IMR-90 (cell line): ENCODE results near the gene SCGB1A1.

Experiments used
- CEBPB ChIP-seq: IDR thresholded peaks from 2 replicates; pipeline ENCODE4 v1.6.1; 2012; ENCODE audit warnings: low read depth, low read length, improper control_type of control experiment
- CHD1 ChIP-seq: IDR thresholded peaks from 2 replicates; pipeline ENCODE4 v1.6.1; 2012; ENCODE audit warnings: low read depth, low read length, improper control_type of control experiment
- FOS ChIP-seq: fragments of 150-350 bp; IDR thresholded peaks from 2 replicates; pipeline ENCODE4 v1.6.1; 2016; ENCODE audit warnings: low read depth, low read length
- MAFK ChIP-seq: IDR thresholded peaks from 2 replicates; pipeline ENCODE4 v1.6.1; 2012; ENCODE audit warnings: low read depth, low read length, improper control_type of control experiment
- MXI1 ChIP-seq: IDR thresholded peaks from 2 replicates; pipeline ENCODE4 v1.6.1; 2012; ENCODE audit warnings: low read depth, mild to moderate bottlenecking, low read length, moderate library complexity, borderline replicate concordance
- NFE2L2 ChIP-seq: fragments of 150-350 bp; IDR thresholded peaks from 2 replicates; pipeline ENCODE4 v1.6.1; 2016; ENCODE audit warnings: low read depth, mild to moderate bottlenecking, low read length
- POLR2A ChIP-seq: IDR thresholded peaks from 2 replicates; pipeline ENCODE4 v1.6.1; 2012; ENCODE audit warnings: mild to moderate bottlenecking, low read depth, low read length
- RAD21 ChIP-seq: IDR thresholded peaks from 2 replicates; pipeline ENCODE4 v1.6.1; 2012; ENCODE audit warnings: low read length, improper control_type of control experiment
- RFX5 ChIP-seq: IDR thresholded peaks from 2 replicates; pipeline ENCODE4 v1.8.0; 2012; ENCODE audit warnings: low read depth, mild to moderate bottlenecking, low read length, moderate library complexity
- SMC3 ChIP-seq: fragments of 150-350 bp; IDR thresholded peaks from 2 replicates; pipeline ENCODE4 v1.6.1; 2016; ENCODE audit warnings: low read depth, mild to moderate bottlenecking, antibody characterized with exemption, low read length, moderate library complexity
- TF ChIP-seq, protein P1 (sequence below): conservative IDR thresholded peaks from 2 replicates; pipeline ENCODE4 v1.5.1; 2012; ENCODE audit warnings: mild to moderate bottlenecking, low read depth, low read length, improper control_type of control experiment
- TF ChIP-seq, protein P2 (sequence below): fragments of 150-350 bp; IDR thresholded peaks from 2 replicates; pipeline ENCODE4 v1.6.1; 2016; ENCODE audit warnings: low read depth, mild to moderate bottlenecking, low read length, moderate library complexity, borderline replicate concordance

DNA sequence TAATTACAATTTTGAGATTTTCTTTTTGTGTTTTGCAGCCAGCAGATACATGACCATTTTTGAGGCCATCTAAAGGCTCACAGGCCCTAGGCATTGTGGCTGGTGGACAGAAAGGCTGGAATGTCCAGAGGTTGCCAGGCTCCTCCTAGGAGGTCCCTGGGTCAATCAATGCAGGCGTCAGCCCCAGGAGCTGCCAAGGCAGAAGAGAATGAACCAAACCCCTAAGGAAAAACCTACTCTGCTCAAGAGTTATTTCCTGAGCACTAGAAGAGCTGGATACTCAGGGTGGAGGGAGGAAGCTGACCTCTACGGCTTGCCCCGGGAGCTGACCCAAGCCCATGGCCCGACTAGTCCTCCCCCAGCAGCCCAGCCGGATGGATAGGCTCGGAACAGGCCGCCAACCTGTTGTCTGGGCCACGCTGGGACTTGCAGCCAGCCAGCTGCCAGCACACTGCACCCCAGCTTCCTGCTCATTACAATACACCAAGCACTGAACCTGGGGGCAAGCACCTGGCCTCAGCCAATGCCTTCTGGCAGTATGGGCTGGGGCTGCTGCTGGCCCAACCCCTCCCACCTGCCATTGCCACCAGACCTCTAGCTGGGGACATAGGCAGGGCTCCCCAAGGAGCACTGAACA lies 5.7 kb upstream of the SCGB1A1 start:
- TF ChIP-seq, protein P1, sequence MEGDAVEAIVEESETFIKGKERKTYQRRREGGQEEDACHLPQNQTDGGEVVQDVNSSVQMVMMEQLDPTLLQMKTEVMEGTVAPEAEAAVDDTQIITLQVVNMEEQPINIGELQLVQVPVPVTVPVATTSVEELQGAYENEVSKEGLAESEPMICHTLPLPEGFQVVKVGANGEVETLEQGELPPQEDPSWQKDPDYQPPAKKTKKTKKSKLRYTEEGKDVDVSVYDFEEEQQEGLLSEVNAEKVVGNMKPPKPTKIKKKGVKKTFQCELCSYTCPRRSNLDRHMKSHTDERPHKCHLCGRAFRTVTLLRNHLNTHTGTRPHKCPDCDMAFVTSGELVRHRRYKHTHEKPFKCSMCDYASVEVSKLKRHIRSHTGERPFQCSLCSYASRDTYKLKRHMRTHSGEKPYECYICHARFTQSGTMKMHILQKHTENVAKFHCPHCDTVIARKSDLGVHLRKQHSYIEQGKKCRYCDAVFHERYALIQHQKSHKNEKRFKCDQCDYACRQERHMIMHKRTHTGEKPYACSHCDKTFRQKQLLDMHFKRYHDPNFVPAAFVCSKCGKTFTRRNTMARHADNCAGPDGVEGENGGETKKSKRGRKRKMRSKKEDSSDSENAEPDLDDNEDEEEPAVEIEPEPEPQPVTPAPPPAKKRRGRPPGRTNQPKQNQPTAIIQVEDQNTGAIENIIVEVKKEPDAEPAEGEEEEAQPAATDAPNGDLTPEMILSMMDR, result no peak
- TF ChIP-seq MAFK (no peak), FOS (no peak), CEBPB (no peak), RAD21 (no peak), SMC3 (no peak), POLR2A (no peak), CHD1 (no peak), MXI1 (no peak), NFE2L2 (no peak), RFX5 (no peak)
- TF ChIP-seq, protein P2, sequence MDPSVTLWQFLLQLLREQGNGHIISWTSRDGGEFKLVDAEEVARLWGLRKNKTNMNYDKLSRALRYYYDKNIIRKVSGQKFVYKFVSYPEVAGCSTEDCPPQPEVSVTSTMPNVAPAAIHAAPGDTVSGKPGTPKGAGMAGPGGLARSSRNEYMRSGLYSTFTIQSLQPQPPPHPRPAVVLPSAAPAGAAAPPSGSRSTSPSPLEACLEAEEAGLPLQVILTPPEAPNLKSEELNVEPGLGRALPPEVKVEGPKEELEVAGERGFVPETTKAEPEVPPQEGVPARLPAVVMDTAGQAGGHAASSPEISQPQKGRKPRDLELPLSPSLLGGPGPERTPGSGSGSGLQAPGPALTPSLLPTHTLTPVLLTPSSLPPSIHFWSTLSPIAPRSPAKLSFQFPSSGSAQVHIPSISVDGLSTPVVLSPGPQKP, result no peak
